SK-N-MC (cell line): ENCODE measurements around the gene INPP5A.

ENCODE experiments used
- EZH2 ChIP-seq: fragments of 200-600 bp; sonication (generic); IDR thresholded peaks from one replicate; pipeline ENCODE4 v1.6.1; 2017; ENCODE audit warnings: antibody characterized with exemption
- POLR2AphosphoS5 ChIP-seq: IDR thresholded peaks from 2 replicates; pipeline ENCODE4 v1.6.1; 2012; ENCODE audit warnings: mild to moderate bottlenecking, low read depth, low read length, borderline replicate concordance

GRCh38 chr10:132779549-132780294, 242.1 kb downstream of the INPP5A start:
- TF ChIP-seq EZH2: no peak
- no peak for TF ChIP-seq POLR2AphosphoS5
